Stimulated activated CD8-positive, alpha-beta memory T cell treated with anti-CD3 and anti-CD28 coated beads, Interleukin-2, amount 100 ng/mL, for 48 hours (primary cell): ENCODE data around the gene WIPI1.
A peak's percentile ranks its signal among the peaks of the same experiment; 100 is the strongest.

Source experiments
- DNase-seq, 2 donors: peaks; one replicate each; pipeline ENCODE4 v3.0.0-alpha.2; 2020; ENCODE audit warnings: low read depth in 2 of 2

The WIPI1 gene

DNA sequence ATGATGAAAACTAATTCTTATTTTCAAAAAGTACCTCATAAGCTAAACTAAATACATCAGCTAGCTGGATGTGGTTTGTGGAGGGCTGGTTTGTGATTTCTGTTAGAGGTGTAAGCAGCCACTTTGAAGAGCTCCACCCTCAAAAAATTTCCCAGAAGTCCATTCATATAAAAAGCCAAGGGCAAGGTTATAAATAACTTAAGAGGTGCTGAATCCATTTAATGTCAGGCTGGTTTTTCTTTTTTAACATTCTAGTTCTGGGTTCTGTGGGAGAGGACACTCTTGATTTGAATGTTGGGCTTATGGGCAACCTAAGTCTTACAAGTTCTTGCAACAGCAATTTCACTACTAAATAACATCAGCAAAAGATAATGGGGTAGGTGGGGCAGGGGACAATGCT lies 3.4 kb upstream of the WIPI1 start:
- DNase-seq, result no peak

- DNase-seq, result no peak
These were observed 2.9 kb upstream of the WIPI1 start for GRCh38 chr17:68460146-68460545.

DNA sequence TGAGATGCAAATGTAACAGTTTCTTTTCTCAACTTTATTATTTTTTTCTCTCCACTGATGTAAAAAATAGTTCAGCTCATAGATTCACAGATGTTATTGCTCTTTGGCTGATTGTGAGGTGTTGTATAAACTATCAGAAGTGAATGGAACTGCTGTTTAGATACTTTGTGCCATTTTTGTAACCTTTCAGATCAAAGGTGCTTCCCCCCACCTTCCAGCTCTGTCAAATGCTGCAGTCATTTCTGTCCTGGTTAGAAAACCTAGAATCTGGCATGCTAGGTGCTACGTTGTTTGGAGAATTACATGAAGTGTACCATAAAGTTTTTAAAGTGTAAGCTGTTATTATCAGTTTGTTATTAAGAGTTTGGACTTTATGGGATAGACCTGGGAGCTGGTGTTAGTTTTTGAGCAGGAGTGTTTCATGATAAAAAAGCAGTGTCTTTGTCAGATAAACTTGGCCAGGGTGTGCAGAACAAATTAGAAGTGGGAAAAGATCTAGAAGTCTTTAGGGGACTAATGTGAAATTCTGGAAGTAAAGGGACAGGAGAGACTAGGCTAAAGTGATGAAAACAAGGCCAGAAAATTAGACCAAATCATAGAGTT lies 1.8 kb upstream of the WIPI1 start:
- no peak for DNase-seq

GRCh38 chr17:68458260-68459036 lies 1.2 kb upstream of the WIPI1 start:
- no peak for DNase-seq

DNA sequence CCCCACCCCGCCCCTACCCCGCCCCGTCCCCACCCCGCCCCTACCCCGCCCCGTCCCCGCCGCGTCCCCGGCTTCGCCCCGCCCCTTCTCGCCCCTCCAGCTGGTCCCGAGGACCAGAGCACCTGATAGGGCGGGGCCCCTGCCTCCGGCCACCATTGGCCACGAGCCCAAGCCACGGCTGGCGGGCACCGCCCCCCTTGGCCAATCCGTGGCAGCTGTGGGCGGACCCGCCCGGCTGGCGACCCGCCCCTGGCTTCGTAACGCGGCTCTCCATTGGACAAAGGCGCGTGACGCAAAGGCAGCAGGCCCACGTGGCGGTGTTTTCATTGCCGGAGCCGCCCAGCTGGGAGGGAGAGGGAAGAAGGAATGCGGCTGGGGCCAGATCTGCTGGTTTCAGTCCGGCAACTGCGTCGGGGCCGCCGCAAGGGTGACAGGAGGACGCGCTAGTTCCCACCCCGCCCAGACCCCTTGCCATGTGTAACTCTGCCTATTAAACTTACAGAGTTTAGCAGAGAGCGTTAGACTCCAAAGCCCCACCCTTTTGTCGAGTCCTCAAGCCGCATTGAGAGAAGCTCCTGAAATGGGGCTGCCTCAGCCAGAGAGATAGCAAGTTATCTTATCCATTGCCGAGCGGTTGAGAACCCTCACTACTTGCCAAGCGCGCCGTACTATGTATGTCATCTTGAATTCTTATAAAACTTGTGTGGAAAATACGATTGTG lies 403 bp upstream of the WIPI1 start:
- DNase-seq, result peak; percentile 97 to 98

GRCh38 chr17:68456339-68457167 lies 743 bp downstream of the WIPI1 start:
- DNase-seq, result no peak

- DNase-seq, result no peak
These were observed 1.4 kb downstream of the WIPI1 start for GRCh38 chr17:68455901-68456338.

DNA sequence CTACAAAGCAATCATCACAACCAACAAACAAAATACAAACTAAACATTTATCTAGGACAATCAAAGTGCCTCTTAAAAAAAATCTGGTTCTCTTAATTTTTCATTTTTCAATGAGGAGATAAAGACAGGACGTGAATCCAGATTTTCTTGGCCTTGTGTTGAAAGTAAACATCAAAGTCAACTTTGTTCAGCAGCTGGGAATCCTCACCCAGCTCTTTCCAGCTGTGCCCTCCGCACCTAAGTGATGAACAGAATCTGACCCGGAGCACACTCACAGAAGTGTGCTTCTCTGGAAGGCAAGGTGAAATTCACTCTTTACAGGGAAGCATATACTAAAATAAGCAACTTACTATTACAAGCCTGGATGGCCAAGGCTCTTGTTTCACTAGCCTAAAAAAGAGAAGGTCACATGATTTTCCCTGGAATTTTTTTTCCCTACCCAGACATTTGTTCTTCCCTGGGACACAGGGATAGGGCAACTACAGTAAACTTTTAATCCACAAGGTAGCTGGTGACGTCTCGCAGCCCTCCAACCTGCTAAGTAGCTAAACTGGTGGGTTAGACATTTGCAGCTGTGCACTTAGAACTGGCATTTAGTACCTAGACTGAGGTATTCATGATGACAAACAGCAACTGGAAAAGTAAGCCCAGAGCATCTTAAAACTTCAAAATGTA lies 3.2 kb downstream of the WIPI1 start:
- no peak for DNase-seq

- DNase-seq, result no peak
These were observed 4.5 kb downstream of the WIPI1 start for GRCh38 chr17:68452724-68453290.

- DNase-seq, result no peak
These were observed 5.5 kb downstream of the WIPI1 start for GRCh38 chr17:68451670-68452354.

- no peak for DNase-seq
These were observed 6.5 kb downstream of the WIPI1 start for GRCh38 chr17:68450801-68451200.

GRCh38 chr17:68450391-68450790 lies 6.9 kb downstream of the WIPI1 start:
- DNase-seq, result no peak

- DNase-seq, result no peak
These were observed 8.1 kb downstream of the WIPI1 start for GRCh38 chr17:68449021-68449739.

DNA sequence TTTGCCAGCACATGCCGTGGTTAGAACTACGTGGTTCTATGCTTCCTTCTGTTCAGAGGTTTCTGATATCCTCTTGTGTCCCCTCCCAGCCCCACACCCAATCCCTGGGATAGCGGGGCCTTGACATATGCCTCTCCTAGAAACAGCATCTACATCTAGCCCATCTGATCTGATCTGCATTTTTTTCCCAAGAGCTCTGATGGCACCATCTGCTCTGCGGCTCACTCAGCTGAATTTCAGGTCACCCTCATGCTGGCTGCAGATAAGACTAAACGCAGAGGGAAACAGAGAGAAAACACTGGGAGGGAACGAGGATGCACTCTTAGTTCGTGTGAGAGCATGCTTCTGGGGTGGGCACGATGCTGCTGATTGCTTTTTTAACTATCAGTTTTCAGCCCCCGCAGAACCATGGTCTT lies 10.7 kb downstream of the WIPI1 start:
- DNase-seq, result no peak

DNA sequence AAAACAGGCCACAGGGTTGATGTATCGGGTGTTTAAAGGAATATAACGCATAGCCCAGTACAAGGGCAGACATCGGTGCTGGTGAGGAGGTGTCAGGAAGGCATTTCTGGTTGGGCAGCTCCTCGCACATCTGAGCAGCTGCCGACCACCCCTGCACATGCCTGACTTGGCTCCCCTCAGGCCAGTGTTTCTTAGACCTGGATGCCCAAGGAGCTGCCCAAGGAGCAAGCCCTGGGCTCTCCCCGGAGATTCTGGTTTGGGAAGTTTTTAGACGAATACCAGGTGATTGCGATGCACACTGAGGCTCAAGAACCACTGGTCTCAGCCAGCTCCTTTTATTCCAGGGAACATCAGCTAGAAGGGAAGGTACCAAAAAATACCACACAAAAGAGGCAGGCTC lies 11.6 kb downstream of the WIPI1 start:
- no peak for DNase-seq

DNA sequence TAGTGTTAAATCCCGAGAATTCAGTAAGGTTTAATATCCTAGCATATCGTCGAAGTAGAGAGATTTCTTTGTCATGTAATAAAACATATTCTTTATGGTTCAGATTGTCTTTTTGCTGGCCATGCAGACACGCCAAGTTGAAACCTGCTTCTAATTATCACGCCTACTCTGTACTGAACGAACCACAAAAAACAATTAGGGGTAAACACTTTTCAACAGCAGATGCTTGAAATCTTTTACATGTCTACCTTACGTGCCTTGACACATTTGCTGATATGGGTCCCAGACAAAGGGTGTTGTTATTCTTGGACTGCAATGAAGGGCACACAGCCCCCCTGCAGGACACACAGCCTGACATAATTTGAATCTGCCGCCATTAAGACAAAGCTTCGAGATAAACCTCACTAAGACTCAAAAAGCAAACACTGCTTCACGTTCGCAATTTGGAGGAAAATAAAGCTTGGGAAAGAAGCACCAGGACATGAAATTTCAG lies 13.3 kb downstream of the WIPI1 start:
- no peak for DNase-seq

DNA sequence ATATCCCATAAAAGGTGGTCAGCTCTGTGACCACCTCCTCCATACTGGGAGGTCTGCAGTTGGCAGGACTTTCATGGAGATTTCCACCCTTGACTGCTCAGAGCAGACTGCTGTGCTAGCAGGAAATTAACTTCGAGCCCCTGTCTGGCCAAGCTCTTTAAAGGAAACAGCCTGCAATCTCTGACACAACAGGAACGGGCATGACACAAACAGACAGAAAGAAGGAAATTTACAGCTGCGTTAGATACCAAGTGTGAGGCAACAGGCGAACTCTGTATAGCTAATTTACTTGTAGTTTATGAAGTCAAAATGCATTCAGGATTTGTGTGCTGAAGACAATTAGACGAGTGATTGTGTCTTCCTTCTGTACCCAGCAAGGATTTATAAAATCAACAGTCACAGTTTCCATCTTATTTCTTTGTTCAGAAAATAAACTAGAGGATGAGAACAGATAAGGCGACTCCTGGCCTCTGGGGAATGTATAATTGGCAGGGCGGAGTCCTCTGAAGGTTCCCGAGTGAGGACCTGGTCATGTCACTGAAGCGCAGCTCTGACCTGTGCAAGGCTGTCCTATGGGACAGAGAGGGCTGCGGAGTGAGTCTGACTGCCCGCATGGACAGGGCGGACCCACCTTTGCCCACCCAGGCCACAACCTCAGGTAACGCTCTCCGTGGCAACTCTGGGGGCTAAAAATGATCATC lies 16.1 kb downstream of the WIPI1 start:
- DNase-seq, result no peak

- DNase-seq, result no peak
These were observed 16.8 kb downstream of the WIPI1 start for GRCh38 chr17:68440526-68440925.
